HepG2 (cell line): ENCODE data around the gene POU2F1. TPM values are rescaled to one million over a fixed set of nuclear protein-coding genes. Genes with fewer than 3 reads are reported as not detected.

Experiments used
- ATAC-seq: fragments of 200-7000 bp; cut with Tn5 transposase; 3 replicates; pipeline ENCODE4 v1.9.1; 2020; ENCODE audit warnings: mild to moderate bottlenecking, moderate library complexity
- BruUV-seq: library from RNA; stranded (reverse); fragments of 400-500 nt; replicated peaks from 2 replicates; lab custom pipeline; 2021; lab: Mats Ljungman, UMichigan
- CTCF ChIA-PET: fragments of 300-600 bp; formaldehyde crosslinking; extraction: SDS; loops from one replicate; lab custom pipeline; 2021; ENCODE audit warnings: low total read pairs, inconsistent platforms, low intra/inter-chr PET ratio; lab: Yijun Ruan, JAX
- POLR2A ChIA-PET: fragments of 350-600 bp; sonication (Branson Sonifier 250); formaldehyde crosslinking; loops from one replicate; lab custom pipeline; 2020; ENCODE audit warnings: antibody characterized with exemption, inconsistent platforms; lab: Yijun Ruan, JAX
- DNase-seq: peaks from one replicate; pipeline ENCODE4 v3.0.0-alpha.2; 2015; ENCODE audit warnings: low spot score
- FAIRE-seq: peaks from 3 replicates; lab custom pipeline; 2011; peaks lifted over from hg19 to GRCh38; lab: Jason Lieb, UNC
- H2AFZ ChIP-seq: one replicate; pipeline ENCODE4 v1.6.1; 2011; ENCODE audit warnings: low read length, inconsistent platforms
- H3K27ac ChIP-seq: fragments of 300-600 bp; 3 replicates; pipeline ENCODE4 v1.8.0; 2011; ENCODE audit warnings: mixed run types, mild to moderate bottlenecking, mixed read lengths, low read length, inconsistent platforms; ENCODE audit not compliant: insufficient read depth; ENCODE audit errors: extremely low read length
- H3K27me3 ChIP-seq, 2 experiments: fragments of 200-600 bp in 1 of 2; 2 replicates in 1 of 2; 3 replicates in 1 of 2; pipeline versions ENCODE4 v1.6.0 to v1.8.0; 2011; ENCODE audit warnings: low read length in 2 of 2, mild to moderate bottlenecking in 2 of 2, moderate library complexity in 2 of 2, inconsistent platforms in 1 of 2; ENCODE audit not compliant: insufficient read depth in 2 of 2, control insufficient read depth in 1 of 2
- H3K36me3 ChIP-seq, 2 experiments: fragments of 200-600 bp in 1 of 2; replicated peaks in 1 of 2; 2 replicates in 1 of 2; 3 replicates in 1 of 2; pipeline versions ENCODE4 v1.5.1 to v1.8.0; 2011; ENCODE audit warnings: low read length in 2 of 2, inconsistent platforms in 1 of 2; ENCODE audit not compliant: insufficient read depth in 2 of 2, control insufficient read depth in 1 of 2
- H3K4me1 ChIP-seq: 2 replicates; pipeline ENCODE4 v1.5.1; 2012; ENCODE audit warnings: low read length, inconsistent platforms; ENCODE audit not compliant: insufficient read depth
- H3K4me2 ChIP-seq: 2 replicates; pipeline ENCODE4 v1.6.0; 2011; ENCODE audit warnings: low read depth, low read length, inconsistent platforms
- H3K4me3 ChIP-seq, 3 experiments: fragments of 200-600 bp in 1 of 3; sonication (generic), shearing (Covaris generic) in 1 of 3; replicated peaks in 1 of 3; 2 replicates each; pipeline ENCODE4 v1.5.1; 2011 to 2016; ENCODE audit warnings: low read length in 3 of 3, inconsistent platforms in 2 of 3, low read depth in 2 of 3, mild to moderate bottlenecking in 2 of 3, control low read depth in 1 of 3, mixed read lengths in 1 of 3; ENCODE audit not compliant: insufficient read depth in 1 of 3
- H3K79me2 ChIP-seq: one replicate; pipeline ENCODE4 v1.6.1; 2011; ENCODE audit warnings: low read length, inconsistent platforms; ENCODE audit not compliant: insufficient read depth
- H3K9ac ChIP-seq: 2 replicates; pipeline ENCODE4 v1.6.0; 2011; ENCODE audit warnings: mild to moderate bottlenecking, low read depth, low read length, inconsistent platforms; ENCODE audit not compliant: insufficient read depth
- H3K9me3 ChIP-seq: 2 replicates; pipeline ENCODE4 v1.5.1; 2012; ENCODE audit warnings: mild to moderate bottlenecking, low read length
- H4K20me1 ChIP-seq: 2 replicates; pipeline ENCODE4 v1.6.0; 2011; ENCODE audit warnings: inconsistent platforms, mild to moderate bottlenecking, low read length, moderate library complexity; ENCODE audit not compliant: insufficient read depth
- CSRNP1 ChIP-seq: sonication (generic); formaldehyde crosslinking; IDR thresholded peaks from 2 replicates; pipeline ENCODE4 v1.8.1; 2023; ENCODE audit warnings: mild to moderate bottlenecking, missing genetic modification reagents
- HOXA7 ChIP-seq: sonication (generic); formaldehyde crosslinking; IDR thresholded peaks from 2 replicates; pipeline ENCODE4 v1.8.1; 2022; ENCODE audit warnings: mild to moderate bottlenecking, missing genetic modification reagents, moderate library complexity
- MLX ChIP-seq: IDR thresholded peaks from 2 replicates; pipeline ENCODE4 v1.6.1; 2016
- MTERF4 ChIP-seq: sonication (generic); formaldehyde crosslinking; IDR thresholded peaks from 2 replicates; pipeline ENCODE4 v1.8.0; 2023; ENCODE audit warnings: mild to moderate bottlenecking, missing genetic modification reagents
- NONO ChIP-seq, 2 experiments: fragments of 450-650 bp in 1 of 2; sonication (generic) in 1 of 2; formaldehyde crosslinking in 1 of 2; IDR thresholded peaks in 1 of 2; conservative IDR thresholded peaks in 1 of 2; 2 replicates each; pipeline versions ENCODE4 v1.6.1 to v1.8.0; 2017 to 2022; ENCODE audit warnings: mild to moderate bottlenecking in 1 of 2, missing genetic modification reagents in 1 of 2, moderate library complexity in 1 of 2
- SKI ChIP-seq: fragments of 450-650 bp; IDR thresholded peaks from one replicate; pipeline ENCODE4 v1.6.1; 2018; ENCODE audit warnings: mild to moderate bottlenecking; ENCODE audit not compliant: partially characterized antibody
- TBX2 ChIP-seq: sonication (generic); formaldehyde crosslinking; IDR thresholded peaks from 2 replicates; pipeline ENCODE4 v1.5.0; 2020; ENCODE audit warnings: missing genetic modification reagents, mild to moderate bottlenecking, borderline replicate concordance
- ZNF354B ChIP-seq: sonication (generic); formaldehyde crosslinking; IDR thresholded peaks from 2 replicates; pipeline ENCODE4 v1.8.0; 2022; ENCODE audit warnings: mild to moderate bottlenecking, missing genetic modification reagents
- ZNF761 ChIP-seq: sonication (generic); formaldehyde crosslinking; conservative IDR thresholded peaks from 2 replicates; pipeline ENCODE4 v1.4.0; 2020; ENCODE audit warnings: mild to moderate bottlenecking, missing genetic modification reagents
- ZNF788 ChIP-seq: sonication (generic); formaldehyde crosslinking; IDR thresholded peaks from 2 replicates; pipeline ENCODE4 v1.5.0; 2020; ENCODE audit warnings: mild to moderate bottlenecking, missing genetic modification reagents, borderline replicate concordance
- WGBS: methylation state at CpG from one replicate; pipeline ENCODE4 v1.1.6; 2017; ENCODE audit warnings: low lambda C conversion rate; 5-methylcytosine and 5-hydroxymethylcytosine counted together
- in situ Hi-C: cut with HindIII; loops from 2 replicates; pipeline ENCODE4 v1.10.0; 2017; ENCODE audit warnings: low pct_unique_long_range_greater_than_20kb; ENCODE audit not compliant: extremely low pct_ligation_motif_present
- intact Hi-C: fragments of 100-400 bp; cut with micrococcal nuclease; formaldehyde crosslinking; loops from one replicate; pipeline ENCODE4 v1.10.0; 2022; ENCODE audit not compliant: unreplicated experiment
- polyA plus RNA-seq, 8 experiments: library from polyadenylated mRNA; depleted of rRNA in 3 of 8; stranded (reverse) in 7 of 8; unstranded in 1 of 8; fragments of >200 nt; fragmentation: Illumina TruSeq in 4 of 8; extraction: Trizol in 4 of 8; gene quantifications; 2 replicates each; pipeline versions ENCODE4 v1.2.1 to v1.2.3, GENCODE V29; 2011 to 2016; ENCODE audit warnings: low read depth in 4 of 8, missing spikeins in 1 of 8, mixed read lengths in 1 of 8; ENCODE audit not compliant: insufficient read depth in 1 of 8
- total RNA-seq, 5 experiments: library from RNA; depleted of rRNA; stranded (reverse); fragments of >200 nt; fragmentation: Illumina TruSeq; extraction: Trizol; gene quantifications; 2 replicates each; pipeline ENCODE4 v1.2.3, GENCODE V29; 2016; ENCODE audit warnings: low read depth in 1 of 5

POU2F1 gene
- total and polyA plus RNA-seq, 2 of the 13 experiments (the other 11 are each of a cell fraction or from before 2014, with no cell fraction given), result 10.2 to 13.0 TPM

- TF ChIP-seq HOXA7 (no peak), MLX (CRISPR knock-in tag) (no peak)
These were observed 26.3 kb downstream of the POU2F1 start (continued) for GRCh38 chr1:167246971-167247370.

- CTCF ChIA-PET, result no interaction called here
- WGBS, result 91% methylated on average over 1 of the region's 1 CpG
- no peak overlapping the region for H3K9ac ChIP-seq
- peaks cover 42% of the 10 kb centered on the region for H3K79me2 ChIP-seq
- TF ChIP-seq ZNF354B (CRISPR knock-in tag) (no peak), ZNF761 (CRISPR knock-in tag) (no peak), ZNF788 (CRISPR knock-in tag) (no peak), TBX2 (CRISPR knock-in tag) (no peak), MTERF4 (CRISPR knock-in tag) (no peak), NONO (IDR thresholded peaks at IDR 0.05) (no peak), NONO (CRISPR knock-in tag; conservative IDR thresholded peaks at IDR 0.05) (no peak), SKI (no peak), CSRNP1 (CRISPR knock-in tag) (no peak)
- no peaks in the 10 kb centered on the region for H3K36me3 ChIP-seq
- FAIRE-seq (no peak), ATAC-seq (no peak), DNase-seq (no peak)
- no peaks in the 10 kb centered on the region for H4K20me1 ChIP-seq
- no peak overlapping the region for H3K4me2 ChIP-seq
- peaks cover 8% of the 10 kb centered on the region for H3K4me1 ChIP-seq
- no TSS peak for BruUV-seq
- H3K4me3 ChIP-seq, result no peak overlapping the region
- POLR2A ChIA-PET, result no interaction called here
- H3K9me3 ChIP-seq, result no peaks in the 10 kb centered on the region
- intact Hi-C loops (no loop called here), in situ Hi-C loops (no loop called here)
- H3K27ac ChIP-seq, result no peak overlapping the region
- H2AFZ ChIP-seq, result no peak overlapping the region
- H3K27me3 ChIP-seq, result no peaks in the 10 kb centered on the region
These were observed 27.1 kb downstream of the POU2F1 start for GRCh38 chr1:167247754-167248153.
